ENCODE measurements around the gene SARNP. TPM values are rescaled to one million over a fixed set of nuclear protein-coding genes. Genes with fewer than 3 reads are reported as not detected.

The SARNP gene
- total and polyA plus RNA-seq, 8 donors = 16.1 to 200 (median 87.1) TPM

DNA sequence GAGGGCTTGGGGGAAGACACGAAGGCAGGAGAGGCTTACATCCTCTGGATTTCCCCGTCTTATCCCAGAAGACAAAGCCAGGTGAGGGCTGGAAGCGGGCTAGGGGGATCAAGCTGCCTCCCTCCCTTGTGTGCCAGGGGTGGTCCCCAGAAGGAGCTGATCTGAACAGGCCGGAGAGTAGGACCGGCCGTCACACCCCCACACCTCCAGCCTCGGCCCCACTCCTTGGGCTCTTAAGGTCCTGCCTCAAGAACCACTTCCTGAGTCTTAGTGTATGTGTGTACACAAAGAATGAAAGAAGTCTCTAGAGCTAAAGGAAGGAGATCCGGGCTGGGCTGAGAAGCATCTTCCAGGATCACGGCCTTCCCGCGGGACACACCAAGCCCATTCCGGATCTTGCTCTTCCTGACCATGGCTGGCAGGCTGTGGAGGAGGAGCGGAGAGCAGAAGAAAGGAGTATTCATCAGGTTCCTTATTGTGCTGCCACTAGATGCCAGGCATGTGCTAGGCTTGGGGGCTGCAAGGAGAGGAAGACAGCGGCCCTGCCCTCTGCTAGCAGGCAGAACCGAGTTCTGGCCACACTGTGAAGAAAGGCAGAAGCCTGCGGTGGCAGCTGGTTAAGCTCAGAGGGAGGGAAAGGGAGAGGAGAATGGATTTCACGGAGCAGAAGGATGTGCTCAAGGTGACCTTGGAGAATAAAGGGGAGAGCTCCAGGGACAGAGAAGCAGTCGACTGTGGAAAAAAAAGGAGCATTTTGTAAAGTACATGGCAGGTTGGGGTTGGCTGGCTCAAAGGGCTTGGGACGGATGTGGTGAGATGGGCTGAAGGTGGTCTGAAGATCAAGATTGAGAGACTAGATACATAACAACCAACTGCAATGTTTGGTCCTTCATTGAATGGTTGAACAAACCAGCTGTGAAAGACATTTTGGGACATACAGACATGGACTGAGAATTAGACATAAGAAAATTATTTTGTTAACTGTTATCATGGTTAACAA is 87.4 kb downstream of the SARNP start:
- Histone ChIP-seq H3K27me3 (no peaks in the 10 kb centered on the region), H3K9me3 (no peaks in the 10 kb centered on the region), H3K27ac (peak overlapping the region; percentile 94 to 100 (median 99)), H3K4me1 (peaks cover 38 to 48% (median 44%) of the 10 kb centered on the region in 4 donors), H3K4me3 (peak overlapping the region; percentile 75 to 96 (median 91)), H3K36me3 (peaks cover 20 to 22% (median 21%) of the 10 kb centered on the region in 4 donors)
- DNase-seq = peak in 1 of 2 donors; percentile 83
- intact Hi-C loops (cut with DNase I; ENCODE audit: low total_unique reads) = no loop called here
- WGBS, 5 donors = 5 to 7% (median 6%) methylated on average over 14 to 19 of the region's 19 CpGs
- TF ChIP-seq POLR2A (IDR thresholded peaks at IDR 0.05) = peak in 1 of 4 donors; percentile 2
- TF ChIP-seq, protein P1, sequence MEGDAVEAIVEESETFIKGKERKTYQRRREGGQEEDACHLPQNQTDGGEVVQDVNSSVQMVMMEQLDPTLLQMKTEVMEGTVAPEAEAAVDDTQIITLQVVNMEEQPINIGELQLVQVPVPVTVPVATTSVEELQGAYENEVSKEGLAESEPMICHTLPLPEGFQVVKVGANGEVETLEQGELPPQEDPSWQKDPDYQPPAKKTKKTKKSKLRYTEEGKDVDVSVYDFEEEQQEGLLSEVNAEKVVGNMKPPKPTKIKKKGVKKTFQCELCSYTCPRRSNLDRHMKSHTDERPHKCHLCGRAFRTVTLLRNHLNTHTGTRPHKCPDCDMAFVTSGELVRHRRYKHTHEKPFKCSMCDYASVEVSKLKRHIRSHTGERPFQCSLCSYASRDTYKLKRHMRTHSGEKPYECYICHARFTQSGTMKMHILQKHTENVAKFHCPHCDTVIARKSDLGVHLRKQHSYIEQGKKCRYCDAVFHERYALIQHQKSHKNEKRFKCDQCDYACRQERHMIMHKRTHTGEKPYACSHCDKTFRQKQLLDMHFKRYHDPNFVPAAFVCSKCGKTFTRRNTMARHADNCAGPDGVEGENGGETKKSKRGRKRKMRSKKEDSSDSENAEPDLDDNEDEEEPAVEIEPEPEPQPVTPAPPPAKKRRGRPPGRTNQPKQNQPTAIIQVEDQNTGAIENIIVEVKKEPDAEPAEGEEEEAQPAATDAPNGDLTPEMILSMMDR (IDR thresholded peaks at IDR 0.05) = no peak
- TF ChIP-seq EP300 (IDR thresholded peaks at IDR 0.05) = no peak
- TF ChIP-seq POLR2AphosphoS5 (IDR thresholded peaks at IDR 0.05) = peak in 1 of 3 donors; percentile 19

DNA sequence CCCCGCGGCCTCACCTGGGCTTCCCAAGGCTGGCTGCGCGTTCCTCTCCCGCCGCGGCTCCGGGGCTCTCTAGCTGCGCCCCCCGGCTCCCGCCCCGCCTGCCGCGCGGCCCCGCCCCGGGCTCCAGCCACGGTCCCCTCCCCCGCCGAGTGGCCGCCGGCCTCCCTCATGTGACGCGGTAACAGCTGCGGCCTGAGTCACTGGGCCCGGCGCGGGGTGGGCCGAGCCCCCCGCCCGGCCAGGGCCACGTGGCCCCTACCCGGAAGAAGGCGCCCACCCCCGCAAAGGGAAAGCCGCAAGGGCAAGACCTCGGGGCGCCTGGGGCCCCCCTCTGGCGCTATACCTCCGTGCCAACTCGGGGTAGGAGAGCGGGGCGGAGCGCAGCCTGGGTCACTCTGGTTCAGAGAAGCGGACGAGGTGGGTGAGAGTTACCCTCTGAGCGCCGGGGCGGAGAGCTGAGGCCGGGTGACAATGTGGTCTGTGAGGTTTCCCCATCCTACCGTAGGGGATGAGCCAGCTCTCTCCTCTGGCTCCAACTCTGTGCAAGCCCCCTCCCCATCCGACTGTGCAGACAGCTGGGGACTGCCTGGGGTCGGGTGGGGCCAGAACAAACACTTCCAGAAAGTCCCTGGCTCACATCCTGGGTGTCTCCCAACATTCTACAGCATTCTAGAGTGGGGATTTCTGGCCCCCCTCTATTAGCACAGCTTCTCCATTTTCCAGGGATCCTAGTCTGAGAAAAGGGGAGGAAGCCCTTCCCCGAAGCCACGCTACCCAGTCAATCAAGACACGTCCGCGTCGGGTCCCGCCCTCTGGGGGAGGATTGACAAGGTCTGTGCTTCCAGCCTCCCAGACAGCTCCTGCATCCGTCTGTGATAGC is 88.3 kb downstream of the SARNP start, which contains the start of gene CD63:
Gene CD63, minus strand, starts transcription at position 71 of the 880 bp plus-strand sequence. CDS start 668 bp downstream, outside the sequence.
- no peaks in the 10 kb centered on the region for H3K9me3 ChIP-seq
- DNase-seq = peak; percentile 91 to 96
- peaks cover 29 to 32% (median 30%) of the 10 kb centered on the region in 4 donors for H3K36me3 ChIP-seq
- intact Hi-C loops (cut with DNase I; ENCODE audit: low total_unique reads) = no loop called here
- TF ChIP-seq EP300 (IDR thresholded peaks at IDR 0.05) = no peak
- TF ChIP-seq, protein P1 (IDR thresholded peaks at IDR 0.05) = no peak
- peak in 1 of 4 donors; percentile 2 for TF ChIP-seq POLR2A (IDR thresholded peaks at IDR 0.05)
- TF ChIP-seq POLR2AphosphoS5 (IDR thresholded peaks at IDR 0.05) = peak; percentile 67 to 88 (median 83)
- no peaks in the 10 kb centered on the region for H3K27me3 ChIP-seq
- H3K4me1 ChIP-seq = peaks cover 45 to 58% (median 52%) of the 10 kb centered on the region in 4 donors
- H3K27ac ChIP-seq = peak within 1 kb of the TSS; percentile 94 to 100 (median 99)
- 0 to 3% (median 1%) methylated on average over 10 to 61 of the region's 61 CpGs for WGBS, 5 donors
- peak within 1 kb of the TSS; percentile 75 to 96 (median 91) for H3K4me3 ChIP-seq

DNA sequence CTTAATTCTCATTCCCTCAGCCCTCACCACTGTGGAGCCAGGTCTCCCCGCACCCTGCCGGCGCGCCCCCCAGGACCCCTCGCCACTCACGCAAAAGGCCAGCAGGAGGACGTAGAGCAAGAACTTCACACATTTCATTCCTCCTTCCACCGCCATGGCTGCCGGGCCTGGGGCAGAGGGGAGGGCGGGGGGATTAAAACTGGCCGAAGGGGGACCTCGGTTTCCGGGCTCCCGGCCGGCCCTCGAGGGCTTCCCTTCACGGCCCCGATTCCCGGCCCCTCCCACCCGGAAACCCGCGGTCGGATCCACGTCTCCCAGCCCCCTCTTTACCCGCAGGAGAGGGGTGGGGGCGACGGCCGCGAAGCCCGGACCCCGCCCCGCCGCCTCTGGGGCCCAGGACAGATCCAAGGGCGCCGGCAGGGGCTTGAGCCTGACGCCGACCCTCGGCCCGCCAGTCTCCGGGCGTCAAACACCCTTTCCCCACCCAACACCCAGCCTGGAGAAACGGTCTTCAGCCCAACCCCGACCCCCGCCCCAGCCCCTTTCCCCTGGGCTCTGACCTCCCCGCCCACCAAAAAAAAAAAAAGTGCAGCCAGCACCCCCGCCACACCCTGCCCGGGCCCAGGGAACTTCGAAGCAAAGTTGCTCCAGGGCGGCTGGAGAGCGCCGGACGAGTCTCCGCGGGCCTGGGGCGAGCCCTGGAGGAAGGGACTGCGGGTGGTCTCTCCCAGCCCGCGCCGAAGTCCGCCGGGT is 89.2 kb downstream of the SARNP start:
- intact Hi-C loops (cut with DNase I; ENCODE audit: low total_unique reads) = no loop called here
- Histone ChIP-seq H3K27ac (peak overlapping the region; percentile 94 to 100 (median 99)), H3K4me1 (peaks cover 53 to 66% (median 60%) of the 10 kb centered on the region in 4 donors), H3K9me3 (no peaks in the 10 kb centered on the region), H3K36me3 (peaks cover 31 to 40% (median 38%) of the 10 kb centered on the region in 4 donors), H3K4me3 (peak overlapping the region; percentile 75 to 96 (median 91)), H3K27me3 (no peaks in the 10 kb centered on the region)
- peak; percentile 77 to 95 for DNase-seq
- TF ChIP-seq EP300 (IDR thresholded peaks at IDR 0.05) (no peak), POLR2A (IDR thresholded peaks at IDR 0.05) (peak in 1 of 4 donors; percentile 78), POLR2AphosphoS5 (IDR thresholded peaks at IDR 0.05) (no peak)
- 0 to 1% (median 1%) methylated on average over 16 to 61 of the region's 61 CpGs for WGBS, 5 donors

DNA sequence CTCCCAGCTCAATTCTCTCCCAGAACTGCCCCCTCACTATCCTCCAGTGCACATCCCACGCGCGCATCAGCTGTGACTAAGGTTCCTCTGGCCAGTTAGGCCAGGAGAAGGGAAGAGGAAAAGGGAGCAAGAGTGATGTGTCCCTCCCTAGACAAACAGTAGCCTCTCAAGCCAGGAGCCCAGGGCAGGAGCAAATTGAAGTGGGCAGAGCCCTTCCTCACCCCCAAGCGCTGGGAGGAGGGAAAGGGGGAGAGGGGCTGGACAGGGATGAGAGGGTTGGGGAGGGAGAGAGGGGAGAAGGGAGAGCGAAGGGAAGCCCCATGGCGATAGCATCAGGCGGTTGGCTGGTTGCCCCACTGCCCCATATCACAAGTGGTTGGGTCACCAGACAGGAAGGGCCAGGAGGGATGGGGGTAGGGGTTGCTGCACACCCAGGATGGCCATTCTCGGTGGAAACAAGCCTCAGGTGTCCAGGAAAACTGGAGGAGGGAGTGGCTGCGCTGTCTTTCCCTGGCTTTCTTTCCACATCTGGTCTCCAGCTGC is 89.8 kb downstream of the SARNP start:
- Histone ChIP-seq H3K4me1 (peaks cover 58 to 72% (median 66%) of the 10 kb centered on the region in 4 donors), H3K27me3 (no peaks in the 10 kb centered on the region), H3K27ac (peak overlapping the region; percentile 94 to 100 (median 99)), H3K9me3 (no peaks in the 10 kb centered on the region), H3K4me3 (peak overlapping the region; percentile 75 to 96 (median 91)), H3K36me3 (peaks cover 31 to 46% (median 40%) of the 10 kb centered on the region in 4 donors)
- 5 to 14% (median 7%) methylated on average over 9 of the region's 9 CpGs for WGBS, 5 donors
- intact Hi-C loops (cut with DNase I; ENCODE audit: low total_unique reads) = no loop called here
- TF ChIP-seq, protein P1 (IDR thresholded peaks at IDR 0.05) = no peak
- TF ChIP-seq EP300 (IDR thresholded peaks at IDR 0.05) (no peak), POLR2AphosphoS5 (IDR thresholded peaks at IDR 0.05) (peak in 2 of 3 donors; percentile 45 to 46), POLR2A (IDR thresholded peaks at IDR 0.05) (no peak)
- DNase-seq = peak; percentile 75 to 80

All from stomach (tissue), 9 donors.